ENCODE data around the gene SLC26A11. TPM values are rescaled to one million over a fixed set of nuclear protein-coding genes. Genes with fewer than 3 reads are reported as not detected.

Gene SLC26A11
- total RNA-seq, 4 donors from 2014 or later, result 7.9 to 19.7 (median 13.7) TPM

DNA sequence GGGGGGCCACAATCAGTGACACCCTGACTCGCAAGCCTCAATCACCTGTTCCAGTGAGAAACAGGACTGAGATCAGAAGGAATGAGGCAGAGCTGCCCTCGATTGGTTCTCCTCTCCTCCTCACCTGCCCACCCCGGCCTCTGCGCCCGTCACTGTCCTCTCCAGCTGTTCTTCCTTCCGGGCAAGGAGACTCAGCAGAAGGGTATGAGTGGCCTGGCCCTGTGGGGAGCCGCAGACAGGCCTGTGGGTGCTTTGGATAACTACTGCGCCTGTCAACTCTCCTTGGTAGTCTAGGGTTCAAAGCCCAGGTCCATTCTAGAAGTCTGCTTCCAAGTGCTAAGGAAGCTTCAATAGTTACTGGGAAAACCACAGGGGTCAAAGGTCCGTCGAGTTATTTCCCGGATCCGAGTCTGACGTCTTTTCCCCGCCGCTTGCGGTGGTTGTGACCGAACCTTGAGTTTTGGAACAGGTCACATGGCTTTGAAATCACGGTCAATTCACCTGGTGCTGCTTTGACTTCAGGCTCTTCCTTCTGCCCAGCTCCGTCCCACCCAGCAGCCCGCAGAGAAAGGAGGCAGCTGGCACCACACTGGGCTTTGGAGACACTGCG lies 42.1 kb upstream of the SLC26A11 start:
- H3K4me1 ChIP-seq, result no peaks in the 10 kb centered on the region
- H3K4me3 ChIP-seq, result no peak overlapping the region
- no peaks in the 10 kb centered on the region for H3K36me3 ChIP-seq
- no peak for ATAC-seq
- no peak overlapping the region for H3K27ac ChIP-seq
- H3K27me3 ChIP-seq, result peaks cover 36% of the 10 kb centered on the region
- TF ChIP-seq POLR2AphosphoS5 (IDR thresholded peaks at IDR 0.05), result no peak
- TF ChIP-seq EP300 (IDR thresholded peaks at IDR 0.05), result no peak
- TF ChIP-seq, protein P1, sequence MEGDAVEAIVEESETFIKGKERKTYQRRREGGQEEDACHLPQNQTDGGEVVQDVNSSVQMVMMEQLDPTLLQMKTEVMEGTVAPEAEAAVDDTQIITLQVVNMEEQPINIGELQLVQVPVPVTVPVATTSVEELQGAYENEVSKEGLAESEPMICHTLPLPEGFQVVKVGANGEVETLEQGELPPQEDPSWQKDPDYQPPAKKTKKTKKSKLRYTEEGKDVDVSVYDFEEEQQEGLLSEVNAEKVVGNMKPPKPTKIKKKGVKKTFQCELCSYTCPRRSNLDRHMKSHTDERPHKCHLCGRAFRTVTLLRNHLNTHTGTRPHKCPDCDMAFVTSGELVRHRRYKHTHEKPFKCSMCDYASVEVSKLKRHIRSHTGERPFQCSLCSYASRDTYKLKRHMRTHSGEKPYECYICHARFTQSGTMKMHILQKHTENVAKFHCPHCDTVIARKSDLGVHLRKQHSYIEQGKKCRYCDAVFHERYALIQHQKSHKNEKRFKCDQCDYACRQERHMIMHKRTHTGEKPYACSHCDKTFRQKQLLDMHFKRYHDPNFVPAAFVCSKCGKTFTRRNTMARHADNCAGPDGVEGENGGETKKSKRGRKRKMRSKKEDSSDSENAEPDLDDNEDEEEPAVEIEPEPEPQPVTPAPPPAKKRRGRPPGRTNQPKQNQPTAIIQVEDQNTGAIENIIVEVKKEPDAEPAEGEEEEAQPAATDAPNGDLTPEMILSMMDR (IDR thresholded peaks at IDR 0.05), result no peak
- TF ChIP-seq POLR2A (IDR thresholded peaks at IDR 0.05), result no peak
- 95% methylated on average over 8 to 15 of the region's 21 CpGs for WGBS, 2 donors (ENCODE audit: low coverage in 1 of 2)
- H3K9me3 ChIP-seq, result no peaks in the 10 kb centered on the region

DNA sequence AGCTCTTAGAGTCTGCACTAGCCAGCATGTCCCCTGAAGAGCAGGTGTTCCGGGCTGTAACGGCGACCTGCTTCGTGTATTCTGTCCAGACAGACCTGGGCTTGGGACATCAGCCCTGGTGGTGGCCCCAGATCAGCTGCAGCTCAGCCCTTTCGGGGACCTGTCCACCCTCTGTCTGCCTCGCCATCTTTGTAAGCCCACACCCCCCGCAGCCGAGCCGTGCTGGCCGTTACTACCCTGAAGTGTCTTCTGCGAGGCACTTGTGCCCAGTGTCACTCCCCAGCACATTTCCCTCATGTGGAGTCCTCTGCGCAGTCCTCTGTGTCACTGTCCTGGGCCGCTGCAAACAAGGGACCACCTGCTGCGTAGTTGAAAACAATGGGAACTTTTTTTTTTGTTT lies 40.0 kb upstream of the SLC26A11 start:
- no peak overlapping the region for H3K4me3 ChIP-seq
- no peak for ATAC-seq
- H3K27ac ChIP-seq, result no peak overlapping the region
- TF ChIP-seq POLR2A (IDR thresholded peaks at IDR 0.05) (no peak), POLR2AphosphoS5 (IDR thresholded peaks at IDR 0.05) (no peak), EP300 (IDR thresholded peaks at IDR 0.05) (no peak)
- TF ChIP-seq, protein P1 (IDR thresholded peaks at IDR 0.05), result no peak
- H3K4me1 ChIP-seq, result no peaks in the 10 kb centered on the region
- WGBS, 2 donors (ENCODE audit: low coverage in 1 of 2), result 81% methylated on average over 3 of the region's 14 CpGs; no CpG with 5 or more reads in 1 of the 2 donors
- peaks cover 45% of the 10 kb centered on the region for H3K27me3 ChIP-seq
- no peaks in the 10 kb centered on the region for H3K36me3 ChIP-seq
- no peaks in the 10 kb centered on the region for H3K9me3 ChIP-seq

DNA sequence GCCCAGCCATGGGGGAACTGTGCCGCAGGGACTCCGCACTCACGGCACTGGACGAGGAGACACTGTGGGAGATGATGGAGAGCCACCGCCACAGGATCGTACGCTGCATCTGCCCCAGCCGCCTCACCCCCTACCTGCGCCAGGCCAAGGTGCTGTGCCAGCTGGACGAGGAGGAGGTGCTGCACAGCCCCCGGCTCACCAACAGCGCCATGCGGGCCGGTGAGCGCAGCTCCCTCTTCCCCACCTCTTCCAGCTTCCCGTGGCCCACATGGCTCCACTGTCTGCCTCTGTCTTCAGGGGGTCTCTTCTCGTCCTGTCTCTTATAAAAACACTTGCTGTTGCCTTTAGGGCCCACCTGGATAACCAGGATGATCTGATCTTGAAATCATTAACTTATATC lies 38.8 kb upstream of the SLC26A11 start:
- H3K9me3 ChIP-seq, result no peaks in the 10 kb centered on the region
- H3K36me3 ChIP-seq, result no peaks in the 10 kb centered on the region
- no peak for TF ChIP-seq EP300 (IDR thresholded peaks at IDR 0.05)
- no peak for TF ChIP-seq POLR2A (IDR thresholded peaks at IDR 0.05)
- TF ChIP-seq, protein P1 (IDR thresholded peaks at IDR 0.05), result no peak
- TF ChIP-seq POLR2AphosphoS5 (IDR thresholded peaks at IDR 0.05), result no peak
- ATAC-seq, result no peak
- H3K27me3 ChIP-seq, result peaks cover 45% of the 10 kb centered on the region
- no peak overlapping the region for H3K4me3 ChIP-seq
- H3K4me1 ChIP-seq, result no peaks in the 10 kb centered on the region
- no CpG with 5 or more reads among the region's 17 CpGs for WGBS, 2 donors (ENCODE audit: low coverage in 1 of 2)
- no peak overlapping the region for H3K27ac ChIP-seq

DNA sequence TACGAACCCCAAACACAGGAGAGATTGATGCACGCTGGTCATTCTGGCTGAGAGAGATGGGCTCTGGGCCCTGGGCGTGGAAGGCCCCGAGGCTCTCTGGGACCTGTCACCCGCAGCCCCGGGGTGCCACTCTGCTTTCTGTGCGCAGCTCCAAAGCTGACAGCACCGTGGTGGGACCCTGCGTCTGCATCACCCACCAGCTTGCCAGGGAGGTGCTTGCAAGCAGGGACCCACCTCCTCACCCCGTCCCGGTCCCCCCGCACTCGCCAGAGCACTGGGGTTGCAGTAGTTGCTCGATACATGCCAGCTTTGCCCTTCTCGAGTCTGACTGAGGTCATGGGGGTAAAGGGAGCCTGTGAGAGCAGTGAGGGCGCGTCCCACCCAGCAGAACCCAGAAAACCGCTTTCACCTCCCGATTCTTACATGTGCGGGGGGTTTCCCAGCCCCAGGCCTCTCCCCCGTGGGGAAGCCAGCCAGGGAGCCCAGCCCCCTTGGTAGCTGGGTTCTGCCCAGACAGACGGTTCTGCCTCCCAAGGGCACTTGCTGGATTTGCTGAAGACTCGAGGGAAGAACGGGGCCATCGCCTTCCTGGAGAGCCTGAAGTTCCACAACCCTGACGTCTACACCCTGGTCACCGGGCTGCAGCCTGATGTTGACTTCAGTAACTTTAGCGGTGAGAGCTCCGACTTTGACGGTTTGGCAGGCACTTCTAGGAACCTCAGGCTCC lies 37.9 kb upstream of the SLC26A11 start:
- H3K4me3 ChIP-seq, result no peak overlapping the region
- no peak for ATAC-seq
- 94 to 100% methylated on average over 1 to 7 of the region's 30 CpGs for WGBS, 2 donors (ENCODE audit: low coverage in 1 of 2)
- peaks cover 45% of the 10 kb centered on the region for H3K27me3 ChIP-seq
- H3K36me3 ChIP-seq, result no peaks in the 10 kb centered on the region
- no peaks in the 10 kb centered on the region for H3K4me1 ChIP-seq
- no peak for TF ChIP-seq EP300 (IDR thresholded peaks at IDR 0.05)
- no peak for TF ChIP-seq POLR2AphosphoS5 (IDR thresholded peaks at IDR 0.05)
- TF ChIP-seq, protein P1 (IDR thresholded peaks at IDR 0.05), result no peak
- TF ChIP-seq POLR2A (IDR thresholded peaks at IDR 0.05), result no peak
- no peaks in the 10 kb centered on the region for H3K9me3 ChIP-seq
- no peak overlapping the region for H3K27ac ChIP-seq

DNA sequence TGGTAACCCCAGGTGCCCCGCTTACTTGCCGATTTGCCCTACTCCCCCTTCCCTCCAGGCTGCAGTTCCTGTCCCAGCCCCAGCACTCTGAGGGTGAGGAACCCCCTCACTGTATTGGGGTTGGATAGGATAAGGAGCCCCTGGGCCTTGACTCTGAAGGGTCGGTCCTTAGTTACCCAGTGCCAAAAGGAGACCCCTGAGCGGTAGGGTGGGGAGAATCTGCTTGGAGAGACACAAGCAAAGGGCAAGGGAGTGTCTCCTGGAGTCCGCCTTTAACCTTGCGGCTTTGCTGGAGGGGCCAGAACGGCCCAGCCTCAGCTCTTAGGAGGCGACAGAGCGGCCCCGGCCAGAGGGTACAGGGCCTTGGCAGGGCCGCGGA lies 37.4 kb upstream of the SLC26A11 start:
- Histone ChIP-seq H3K4me1 (peaks cover 0 to 4% (median 0%) of the 10 kb centered on the region in 3 donors), H3K27ac (no peak overlapping the region), H3K9me3 (no peaks in the 10 kb centered on the region), H3K4me3 (no peak overlapping the region), H3K36me3 (no peaks in the 10 kb centered on the region), H3K27me3 (peaks cover 47% of the 10 kb centered on the region)
- TF ChIP-seq POLR2A (IDR thresholded peaks at IDR 0.05) (no peak), POLR2AphosphoS5 (IDR thresholded peaks at IDR 0.05) (no peak), EP300 (IDR thresholded peaks at IDR 0.05) (no peak)
- TF ChIP-seq, protein P1 (IDR thresholded peaks at IDR 0.05), result no peak
- no peak for ATAC-seq
- WGBS, 2 donors (ENCODE audit: low coverage in 1 of 2), result no CpG with 5 or more reads among the region's 12 CpGs

Data from gastroesophageal sphincter (tissue), 4 donors.